Fibroblast of lung (primary cell): ENCODE results near the gene CTNND2. TPM values are rescaled to one million over a fixed set of nuclear protein-coding genes. Genes with fewer than 3 reads are reported as not detected.

Experiments used
- DNase-seq, 2 donors: peaks; one replicate each; pipeline versions ENCODE4 v3.0.0 to v3.0.0-alpha.2; 2010; ENCODE audit warnings: low read depth in 2 of 2
- H2AFZ ChIP-seq: 2 replicates; pipeline ENCODE4 v1.5.1; 2012; ENCODE audit warnings: low read length, control low read depth, inconsistent platforms
- H3K27ac ChIP-seq: 2 replicates; pipeline ENCODE4 v1.5.1; 2011; ENCODE audit warnings: low read length, control low read depth; ENCODE audit not compliant: insufficient read depth
- H3K27me3 ChIP-seq: 2 replicates; pipeline ENCODE4 v1.5.1; 2011; ENCODE audit warnings: mild to moderate bottlenecking, low read length; ENCODE audit not compliant: control insufficient read depth, insufficient read depth
- H3K36me3 ChIP-seq: 2 replicates; pipeline ENCODE4 v1.5.1; 2011; ENCODE audit warnings: low read length; ENCODE audit not compliant: control insufficient read depth, insufficient read depth
- H3K4me1 ChIP-seq: 2 replicates; pipeline ENCODE4 v1.5.1; 2011; ENCODE audit warnings: low read length; ENCODE audit not compliant: control insufficient read depth, insufficient read depth; ENCODE audit errors: extremely low read depth
- H3K4me2 ChIP-seq: 2 replicates; pipeline ENCODE4 v1.5.1; 2011; ENCODE audit warnings: low read length, control low read depth; ENCODE audit not compliant: insufficient read depth; ENCODE audit errors: extremely low read depth
- H3K4me3 ChIP-seq, 4 experiments: fragments of 200-600 bp in 1 of 4; sonication (generic) in 1 of 4; replicated peaks in 1 of 4; 2 replicates each; pipeline ENCODE4 v1.5.1; 2011 to 2016; ENCODE audit warnings: low read length in 4 of 4, low read depth in 3 of 4, mild to moderate bottlenecking in 3 of 4, control low read depth in 2 of 4, inconsistent platforms in 1 of 4, mixed read lengths in 1 of 4; ENCODE audit not compliant: insufficient read depth in 1 of 4; ENCODE audit errors: control extremely low read depth in 1 of 4
- H3K79me2 ChIP-seq: 2 replicates; pipeline ENCODE4 v1.5.1; 2012; ENCODE audit warnings: mild to moderate bottlenecking, low read length, inconsistent platforms; ENCODE audit not compliant: control insufficient read depth, insufficient read depth
- H3K9ac ChIP-seq: 2 replicates; pipeline ENCODE4 v1.5.1; 2011; ENCODE audit warnings: mild to moderate bottlenecking, low read length, control low read depth; ENCODE audit not compliant: insufficient read depth
- H3K9me3 ChIP-seq: 2 replicates; pipeline ENCODE4 v1.5.1; 2012; ENCODE audit warnings: low read depth, low read length; ENCODE audit not compliant: control insufficient read depth, insufficient read depth
- H4K20me1 ChIP-seq: 2 replicates; pipeline ENCODE4 v1.5.1; 2011; ENCODE audit warnings: low read length; ENCODE audit not compliant: control insufficient read depth, insufficient read depth; ENCODE audit errors: extremely low read depth
- EZH2 ChIP-seq: IDR thresholded peaks from 2 replicates; pipeline ENCODE4 v1.5.1; 2012; ENCODE audit warnings: low read length, control low read depth, mild to moderate bottlenecking; ENCODE audit errors: missing control alignments
- polyA plus RNA-seq, 2 donors: library from polyadenylated mRNA; depleted of rRNA in 1 of 2; stranded (reverse) in 1 of 2; unstranded in 1 of 2; fragments of >200 nt; gene quantifications; 2 replicates each; pipeline ENCODE4 v1.2.1, GENCODE V29; 2011 to 2012; ENCODE audit warnings: missing spikeins in 1 of 2
- total RNA-seq: library from RNA; depleted of rRNA; stranded (reverse); fragments of >200 nt; gene quantifications from 2 replicates; pipeline ENCODE4 v1.2.1, GENCODE V29; 2014
- TF ChIP-seq, protein P1 (sequence below), 2 donors: IDR thresholded peaks in 1 of 2; conservative IDR thresholded peaks in 1 of 2; 1 replicate in 1 of 2; 2 replicates in 1 of 2; pipeline ENCODE4 v1.5.1; 2011 to 2012; ENCODE audit warnings: low read length in 2 of 2, control low read depth in 1 of 2, inconsistent platforms in 1 of 2, low read depth in 1 of 2, mild to moderate bottlenecking in 1 of 2

Gene CTNND2
- total and polyA plus RNA-seq, 2 donors (not counting 1 experiment from before 2014, with no cell fraction given) = not detected

DNA sequence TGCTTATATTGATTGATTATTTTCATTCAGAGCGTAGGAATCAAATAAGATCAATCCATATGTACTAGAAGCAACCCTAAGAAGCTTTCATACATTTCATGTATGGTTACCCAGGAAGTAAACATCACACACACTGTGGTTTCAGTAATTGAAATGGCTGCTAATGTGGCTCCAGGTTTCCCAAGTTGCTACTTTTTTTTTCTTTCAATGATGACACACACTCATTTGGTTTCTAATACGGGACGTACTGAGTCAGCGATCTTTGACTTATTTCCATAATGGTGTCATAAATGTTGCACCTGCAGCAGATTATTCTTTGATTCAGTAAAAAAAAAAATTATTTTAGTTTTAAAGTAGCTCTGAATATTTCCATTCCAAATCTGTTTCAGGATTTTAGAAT is 248.6 kb downstream of the CTNND2 start:
- H3K27me3 ChIP-seq = no peaks in the 10 kb centered on the region
- no peak overlapping the region for H3K27ac ChIP-seq
- no peak overlapping the region for H3K9ac ChIP-seq
- no peaks in the 10 kb centered on the region for H3K4me1 ChIP-seq
- no peak overlapping the region for H2AFZ ChIP-seq
- no peak for DNase-seq
- TF ChIP-seq EZH2 = no peak
- TF ChIP-seq, protein P1, sequence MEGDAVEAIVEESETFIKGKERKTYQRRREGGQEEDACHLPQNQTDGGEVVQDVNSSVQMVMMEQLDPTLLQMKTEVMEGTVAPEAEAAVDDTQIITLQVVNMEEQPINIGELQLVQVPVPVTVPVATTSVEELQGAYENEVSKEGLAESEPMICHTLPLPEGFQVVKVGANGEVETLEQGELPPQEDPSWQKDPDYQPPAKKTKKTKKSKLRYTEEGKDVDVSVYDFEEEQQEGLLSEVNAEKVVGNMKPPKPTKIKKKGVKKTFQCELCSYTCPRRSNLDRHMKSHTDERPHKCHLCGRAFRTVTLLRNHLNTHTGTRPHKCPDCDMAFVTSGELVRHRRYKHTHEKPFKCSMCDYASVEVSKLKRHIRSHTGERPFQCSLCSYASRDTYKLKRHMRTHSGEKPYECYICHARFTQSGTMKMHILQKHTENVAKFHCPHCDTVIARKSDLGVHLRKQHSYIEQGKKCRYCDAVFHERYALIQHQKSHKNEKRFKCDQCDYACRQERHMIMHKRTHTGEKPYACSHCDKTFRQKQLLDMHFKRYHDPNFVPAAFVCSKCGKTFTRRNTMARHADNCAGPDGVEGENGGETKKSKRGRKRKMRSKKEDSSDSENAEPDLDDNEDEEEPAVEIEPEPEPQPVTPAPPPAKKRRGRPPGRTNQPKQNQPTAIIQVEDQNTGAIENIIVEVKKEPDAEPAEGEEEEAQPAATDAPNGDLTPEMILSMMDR (conservative IDR thresholded peaks at IDR 0.05 in 1 of 2, IDR thresholded peaks at IDR 0.05 in 1 of 2; ENCODE audit: low read depth in 1 of 2, low read length in 2 of 2) = no peak
- H3K4me2 ChIP-seq = no peak overlapping the region
- no peaks in the 10 kb centered on the region for H3K79me2 ChIP-seq
- H4K20me1 ChIP-seq = no peaks in the 10 kb centered on the region
- H3K36me3 ChIP-seq = no peaks in the 10 kb centered on the region
- H3K9me3 ChIP-seq = no peaks in the 10 kb centered on the region
- no peak overlapping the region for H3K4me3 ChIP-seq

DNA sequence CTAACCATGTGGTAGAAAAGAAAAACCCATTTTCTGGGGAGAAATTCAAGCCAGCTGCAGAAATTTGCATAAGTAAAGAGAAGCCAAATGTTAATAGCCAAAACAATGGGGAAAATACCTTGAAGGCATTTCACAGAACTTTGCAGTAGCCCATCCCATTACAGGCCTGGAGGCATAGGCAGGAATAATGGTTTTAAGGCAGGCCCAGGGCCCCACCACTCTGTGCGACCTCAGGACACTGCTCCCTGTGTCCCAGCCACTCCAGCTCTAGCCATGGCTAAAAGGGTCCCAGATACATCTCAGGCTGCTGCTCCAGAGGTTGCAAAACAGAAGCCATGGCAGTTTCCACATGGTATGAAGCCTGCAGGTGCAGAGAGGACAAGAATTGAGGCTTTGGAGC is 253.3 kb downstream of the CTNND2 start:
- no peaks in the 10 kb centered on the region for H3K27me3 ChIP-seq
- no peak overlapping the region for H3K9ac ChIP-seq
- no peak overlapping the region for H3K27ac ChIP-seq
- H3K9me3 ChIP-seq = no peaks in the 10 kb centered on the region
- no peaks in the 10 kb centered on the region for H3K36me3 ChIP-seq
- H3K4me1 ChIP-seq = no peaks in the 10 kb centered on the region
- no peaks in the 10 kb centered on the region for H3K79me2 ChIP-seq
- DNase-seq = no peak
- no peak overlapping the region for H3K4me2 ChIP-seq
- TF ChIP-seq, protein P1 (conservative IDR thresholded peaks at IDR 0.05 in 1 of 2, IDR thresholded peaks at IDR 0.05 in 1 of 2; ENCODE audit: low read depth in 1 of 2, low read length in 2 of 2) = no peak
- TF ChIP-seq EZH2 = no peak
- no peaks in the 10 kb centered on the region for H4K20me1 ChIP-seq
- no peak overlapping the region for H3K4me3 ChIP-seq
- no peak overlapping the region for H2AFZ ChIP-seq

DNA sequence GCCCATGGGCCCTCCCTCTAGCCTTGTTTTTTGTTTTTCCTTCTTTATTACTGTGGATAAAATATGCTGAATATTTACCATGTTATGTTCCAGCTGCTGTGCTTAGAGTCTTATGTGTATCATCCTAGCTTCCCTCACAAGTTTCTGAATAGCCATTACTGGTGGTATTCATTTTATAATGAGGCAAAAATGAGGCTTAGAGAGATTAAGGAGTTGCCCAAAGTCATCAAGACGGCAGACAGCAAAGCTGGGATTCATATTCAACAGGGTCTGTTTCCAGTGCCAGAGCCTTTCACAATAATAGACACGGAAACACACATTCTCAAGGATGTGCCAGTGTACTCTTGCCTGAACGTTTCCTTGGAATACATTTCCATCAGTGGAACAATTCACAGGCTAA is 258.1 kb downstream of the CTNND2 start:
- H3K4me2 ChIP-seq = no peak overlapping the region
- no peak for TF ChIP-seq EZH2
- TF ChIP-seq, protein P1 (conservative IDR thresholded peaks at IDR 0.05 in 1 of 2, IDR thresholded peaks at IDR 0.05 in 1 of 2; ENCODE audit: low read depth in 1 of 2, low read length in 2 of 2) = no peak
- H3K79me2 ChIP-seq = no peaks in the 10 kb centered on the region
- no peak overlapping the region for H2AFZ ChIP-seq
- H3K9ac ChIP-seq = no peak overlapping the region
- no peak for DNase-seq
- H3K27ac ChIP-seq = no peak overlapping the region
- no peaks in the 10 kb centered on the region for H4K20me1 ChIP-seq
- no peaks in the 10 kb centered on the region for H3K27me3 ChIP-seq
- no peaks in the 10 kb centered on the region for H3K36me3 ChIP-seq
- no peak overlapping the region for H3K4me3 ChIP-seq
- no peaks in the 10 kb centered on the region for H3K4me1 ChIP-seq
- H3K9me3 ChIP-seq = no peaks in the 10 kb centered on the region
